OCI-LY3 (cell line): ENCODE measurements around the gene EMX1.

Experiments
- H2AFZ ChIP-seq: fragments of 200-600, 300-600 bp; shearing (Covaris generic); 2 replicates; pipeline ENCODE4 v1.6.0; 2014; ENCODE audit warnings: antibody characterized with exemption, low read depth, low read length
- H3K27ac ChIP-seq: fragments of 200-600, 300-600 bp; sonication (generic); 2 replicates; pipeline ENCODE4 v1.5.1; 2014; ENCODE audit warnings: mild to moderate bottlenecking, low read length, moderate library complexity, mixed read lengths
- H3K27me3 ChIP-seq: fragments of 200-600, 300-600 bp; sonication (generic); 2 replicates; pipeline ENCODE4 v1.6.1; 2014; ENCODE audit warnings: low read depth, low read length, mixed read lengths
- H3K36me3 ChIP-seq: fragments of 200-600, 300-600 bp; sonication (generic); replicated peaks from 2 replicates; pipeline ENCODE3; 2014; ENCODE audit warnings: low read depth, low read length, mixed read lengths
- H3K4me1 ChIP-seq: fragments of 300-600, 200-600 bp; sonication (generic); 2 replicates; pipeline ENCODE4 v1.6.1; 2014; ENCODE audit warnings: low read length, mixed read lengths
- H3K4me2 ChIP-seq: fragments of 200-600, 300-600 bp; sonication (generic); 2 replicates; pipeline ENCODE4 v1.6.1; 2014; ENCODE audit warnings: low read length, mixed read lengths
- H3K4me3 ChIP-seq: fragments of 300-600, 200-600 bp; sonication (generic); 2 replicates; pipeline ENCODE4 v1.5.1; 2014; ENCODE audit warnings: antibody characterized with exemption, mild to moderate bottlenecking, low read length, moderate library complexity
- H3K79me2 ChIP-seq: fragments of 300-600, 200-600 bp; shearing (Covaris generic); 2 replicates; pipeline ENCODE4 v1.6.1; 2014; ENCODE audit warnings: mild to moderate bottlenecking, low read length, mixed read lengths
- H3K9ac ChIP-seq: fragments of 300-600, 200-600 bp; shearing (Covaris generic); 2 replicates; pipeline ENCODE4 v1.6.0; 2014; ENCODE audit warnings: mild to moderate bottlenecking, low read length, moderate library complexity
- H3K9me3 ChIP-seq: fragments of 200-600, 300-600 bp; shearing (Covaris generic); 2 replicates; pipeline ENCODE4 v1.6.1; 2014; ENCODE audit warnings: low read length, mixed read lengths; ENCODE audit not compliant: insufficient read depth
- H4K20me1 ChIP-seq: fragments of 200-600, 300-600 bp; sonication (generic); 2 replicates; pipeline ENCODE4 v1.6.1; 2016; ENCODE audit warnings: low read length, mixed read lengths; ENCODE audit not compliant: insufficient read depth
- CTCF ChIP-seq: fragments of 200-600, 300-600 bp; sonication (generic); IDR thresholded peaks from 2 replicates; pipeline ENCODE4 v1.5.1; 2014; ENCODE audit warnings: antibody characterized with exemption, low read length, low read depth
- EZH2phosphoT487 ChIP-seq: fragments of 200-600 bp; shearing (Covaris generic); IDR thresholded peaks from 2 replicates; pipeline ENCODE4 v1.6.1; 2018; ENCODE audit warnings: antibody characterized with exemption, mixed run types, low read depth

The EMX1 gene

GRCh38 chr2:72921853-72922252, 4.5 kb downstream of the EMX1 start:
- Histone ChIP-seq H3K79me2 (no peaks in the 10 kb centered on the region), H3K4me3 (no peak overlapping the region), H3K4me1 (peaks cover 8% of the 10 kb centered on the region; the same call in 1 of the 2 replicates), H3K9me3 (no peaks in the 10 kb centered on the region), H4K20me1 (no peaks in the 10 kb centered on the region), H3K4me2 (no peak overlapping the region), H3K27ac (no peak overlapping the region), H3K27me3 (peaks cover 7% of the 10 kb centered on the region), H2AFZ (no peak overlapping the region), H3K36me3 (no peaks in the 10 kb centered on the region), H3K9ac (no peak overlapping the region)
- TF ChIP-seq EZH2phosphoT487 (no peak), CTCF (no peak)

- Histone ChIP-seq H3K9me3 (no peaks in the 10 kb centered on the region), H3K4me3 (no peak overlapping the region), H3K4me1 (peaks cover 8% of the 10 kb centered on the region; the same call in 1 of the 2 replicates), H2AFZ (no peak overlapping the region), H3K27ac (no peak overlapping the region), H4K20me1 (no peaks in the 10 kb centered on the region), H3K36me3 (no peaks in the 10 kb centered on the region), H3K27me3 (peaks cover 15% of the 10 kb centered on the region), H3K9ac (no peak overlapping the region), H3K79me2 (no peaks in the 10 kb centered on the region), H3K4me2 (no peak overlapping the region)
- TF ChIP-seq CTCF (no peak), EZH2phosphoT487 (no peak)
Observed at GRCh38 chr2:72923833-72924352, 6.6 kb downstream of the EMX1 start.

- Histone ChIP-seq H2AFZ (no peak overlapping the region), H3K27ac (no peak overlapping the region), H3K9me3 (no peaks in the 10 kb centered on the region), H3K79me2 (no peaks in the 10 kb centered on the region), H3K27me3 (peaks cover 15% of the 10 kb centered on the region), H4K20me1 (no peaks in the 10 kb centered on the region), H3K36me3 (no peaks in the 10 kb centered on the region), H3K4me2 (no peak overlapping the region), H3K4me1 (peaks cover 9% of the 10 kb centered on the region; the same call in 1 of the 2 replicates), H3K9ac (no peak overlapping the region), H3K4me3 (no peak overlapping the region)
- no peak for TF ChIP-seq EZH2phosphoT487
- TF ChIP-seq CTCF = no peak
Observed at GRCh38 chr2:72924353-72925240, 7.3 kb downstream of the EMX1 start.

GRCh38 chr2:72925328-72925943, 8.1 kb downstream of the EMX1 start:
- Histone ChIP-seq H3K4me3 (no peak overlapping the region), H3K36me3 (no peaks in the 10 kb centered on the region), H3K4me1 (peaks cover 17% of the 10 kb centered on the region), H2AFZ (no peak overlapping the region), H3K27ac (no peak overlapping the region), H3K9ac (no peak overlapping the region), H3K9me3 (no peaks in the 10 kb centered on the region), H3K4me2 (no peak overlapping the region), H3K27me3 (peaks cover 15% of the 10 kb centered on the region), H3K79me2 (no peaks in the 10 kb centered on the region), H4K20me1 (no peaks in the 10 kb centered on the region)
- TF ChIP-seq CTCF = no peak
- no peak for TF ChIP-seq EZH2phosphoT487
